Heart left ventricle (tissue), 16 donors: ENCODE data around the gene EXOC4. TPM values are rescaled to one million over a fixed set of nuclear protein-coding genes. Genes with fewer than 3 reads are reported as not detected.

Source experiments
- ATAC-seq, 4 donors: fragments of 200-7000 bp; cut with Tn5 transposase; one replicate each; pipeline ENCODE4 v1.9.1; 2020 to 2022; ENCODE audit warnings: moderate library complexity in 4 of 4, mild to moderate bottlenecking in 3 of 4, moderate number of reproducible peaks in 1 of 4
- DNase-seq, 5 donors: peaks; one replicate each; pipeline ENCODE4 v3.0.0-alpha.2; 2020
- H3K27ac ChIP-seq, 12 donors: fragments of 200-600 bp; sonication (generic) in 4 of 12; one replicate each; pipeline versions ENCODE4 v1.5.0 to v1.8.0; 2016 to 2022; ENCODE audit warnings: mild to moderate bottlenecking in 2 of 12
- H3K27me3 ChIP-seq, 9 donors: fragments of 200-600 bp; sonication (generic) in 2 of 9; one replicate each; pipeline versions ENCODE4 v1.5.1 to v1.8.0; 2016 to 2022; ENCODE audit warnings: mild to moderate bottlenecking in 3 of 9
- H3K36me3 ChIP-seq, 9 donors: fragments of 200-600 bp; sonication (generic) in 2 of 9; one replicate each; pipeline versions ENCODE4 v1.5.0 to v1.8.0; 2018 to 2022; ENCODE audit warnings: mild to moderate bottlenecking in 2 of 9
- H3K4me1 ChIP-seq, 12 donors: fragments of 200-600 bp; sonication (generic) in 4 of 12; one replicate each; pipeline versions ENCODE4 v1.5.0 to v1.8.0; 2016 to 2022; ENCODE audit warnings: mild to moderate bottlenecking in 3 of 12
- H3K4me3 ChIP-seq, 12 donors: fragments of 200-600 bp; sonication (generic) in 4 of 12; one replicate each; pipeline versions ENCODE4 v1.5.0 to v1.8.0; 2017 to 2022; ENCODE audit warnings: mild to moderate bottlenecking in 9 of 12, moderate library complexity in 4 of 12
- H3K9me3 ChIP-seq, 12 donors: fragments of 200-600 bp; sonication (generic) in 4 of 12; one replicate each; pipeline versions ENCODE4 v1.5.0 to v1.8.0; 2016 to 2022; ENCODE audit warnings: mild to moderate bottlenecking in 1 of 12
- POLR2A ChIP-seq, 2 donors: fragments of 450-650 bp; IDR thresholded peaks; one replicate each; pipeline ENCODE4 v1.6.1; 2017; ENCODE audit warnings: antibody characterized with exemption in 2 of 2, mild to moderate bottlenecking in 2 of 2, moderate library complexity in 2 of 2
- WGBS, 4 donors: extraction: QIAGEN DNeasy Blood & Tissue Kit in 2 of 4; methylation state at CpG; one replicate each; pipeline versions ENCODE4 v1.1.5 to v1.1.7; 2013 to 2018; 5-methylcytosine and 5-hydroxymethylcytosine counted together
- intact Hi-C, 10 donors: fragments of 100-400 bp; cut with DNase I; formaldehyde crosslinking; loops; one replicate each; pipeline versions ENCODE4 v1.11.1 to v1.14.2; 2022
- polyA plus RNA-seq, 2 donors: library from polyadenylated mRNA; stranded (reverse); fragments of 200-250 nt; gene quantifications; one replicate each; pipeline ENCODE4 v1.2.3, GENCODE V29; 2013
- total RNA-seq, 9 donors: library from RNA; depleted of rRNA in 2 of 9; stranded (reverse); fragments of >200 nt in 2 of 9; fragmentation: NEBNext Ultra II Directional in 3 of 9; extraction: Animal tissue kit (Norgen Biotek cat#: 25700) in 3 of 9; gene quantifications; one replicate each; pipeline versions ENCODE4 v1.1.0 to v1.2.4, GENCODE V29; 2016 to 2023
- TF ChIP-seq, protein P1 (sequence below), 12 donors: fragments of 200-600 bp; sonication (generic) in 4 of 12; IDR thresholded peaks; one replicate each; pipeline versions ENCODE4 v1.5.0 to v1.8.0; 2018 to 2022; ENCODE audit warnings: antibody characterized with exemption in 12 of 12, mild to moderate bottlenecking in 5 of 12
- donor health status: ischemic (EF 13 %, LVEDD 7.1; RV severe dilation, severe dysfunction).
- donor health status: healthy with polysubstance abuse.
- donor health status: DM: no; HTN: yes; CAD: no.
- donor health status: DM: no; HTN: no; CAD: no.
- donor health status: ischemic (EF 25% LVEDD 6.9; RV normal size, moderate dysfunction).
- donor health status: ischemic (EF 25% LVEDD 5.7; RV mildly dilated, moderate dysfunction).
- donor health status: healthy.
- donor health status: DM: yes; HTN: yes; CAD: no.
- donor health status: ischemic (EF 35%, LVEDD 5.7; RV mildly dilated, moderate dysfunction).
- donor health status: nonischemic (EF 11% LVEDD 7.7; RV severe dilation, severe dysfunction).
- donor health status: DM: yes; HTN: yes; CAD: no.
- donor health status: PGD.
- donor health status: ischemic (EF 29% LVEDD 5.4; RV normal size, mild dysfunction).
- donor health status: nonischemic (EF 23%, LVEDD 6.1; RV moderate dilation, normal function).

Gene EXOC4
- total and polyA plus RNA-seq, 11 donors: 8.8 to 61.2 (median 33.8) TPM

DNA sequence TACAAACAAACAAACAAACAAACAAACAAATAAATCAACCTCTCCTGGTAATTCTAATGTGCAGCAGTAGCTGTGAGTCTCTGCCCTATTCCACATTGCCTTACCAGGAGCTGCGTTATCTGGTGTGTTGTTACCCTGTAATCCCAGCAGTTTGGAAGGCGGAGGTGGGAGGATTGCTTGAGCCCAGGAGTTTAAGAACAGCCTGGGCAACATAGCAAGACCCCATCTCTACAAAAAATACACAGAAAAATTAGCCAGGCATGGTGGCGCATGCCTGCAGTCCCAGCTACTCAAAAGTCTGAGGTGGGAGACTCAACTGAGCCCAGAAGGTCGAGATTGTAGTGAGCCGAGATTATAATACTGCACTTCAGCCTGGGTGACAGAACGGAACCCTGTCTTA, 192.7 kb downstream of the EXOC4 start:
- intact Hi-C loops: loop anchor here in 1 of 10 donors (10.0 kb wide), 1 partner anchor 731 kb away; no protein-coding TSS in a partner anchor
- ATAC-seq: no peak
- H3K36me3 ChIP-seq: no peaks in the 10 kb centered on the region

DNA sequence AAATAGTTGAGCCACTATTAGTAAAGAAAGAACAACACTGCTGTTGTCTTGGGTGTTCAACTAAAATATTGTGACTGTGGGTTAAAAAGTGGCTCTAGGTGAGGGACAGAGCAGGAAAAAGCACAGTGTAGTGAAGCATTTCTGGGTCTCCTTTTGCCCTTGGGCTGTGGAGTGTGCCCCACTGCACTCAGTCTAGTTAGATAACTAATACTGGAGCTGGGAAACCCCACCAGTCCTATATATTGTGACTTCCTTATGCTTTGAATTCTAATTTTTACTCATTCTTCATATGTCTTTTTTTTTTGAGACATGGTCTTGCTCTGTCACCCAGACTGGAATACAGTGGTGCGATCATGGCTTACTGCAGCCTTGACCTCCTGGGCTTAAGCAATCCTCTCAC, 195.1 kb downstream of the EXOC4 start:
- intact Hi-C loops: loop anchor here in 1 of 10 donors (10.0 kb wide), 1 partner anchor 733 kb away; no protein-coding TSS in a partner anchor
- H3K4me3 ChIP-seq: no peak overlapping the region
- H3K27ac ChIP-seq: no peak overlapping the region
- ATAC-seq (no peak), DNase-seq (no peak)
- H3K27me3 ChIP-seq: no peaks in the 10 kb centered on the region
- 93 to 100% (median 98%) methylated on average over 1 of the region's 1 CpG for WGBS, 4 donors
- H3K9me3 ChIP-seq: no peaks in the 10 kb centered on the region
- TF ChIP-seq POLR2A (IDR thresholded peaks at IDR 0.05): no peak
- TF ChIP-seq, protein P1, sequence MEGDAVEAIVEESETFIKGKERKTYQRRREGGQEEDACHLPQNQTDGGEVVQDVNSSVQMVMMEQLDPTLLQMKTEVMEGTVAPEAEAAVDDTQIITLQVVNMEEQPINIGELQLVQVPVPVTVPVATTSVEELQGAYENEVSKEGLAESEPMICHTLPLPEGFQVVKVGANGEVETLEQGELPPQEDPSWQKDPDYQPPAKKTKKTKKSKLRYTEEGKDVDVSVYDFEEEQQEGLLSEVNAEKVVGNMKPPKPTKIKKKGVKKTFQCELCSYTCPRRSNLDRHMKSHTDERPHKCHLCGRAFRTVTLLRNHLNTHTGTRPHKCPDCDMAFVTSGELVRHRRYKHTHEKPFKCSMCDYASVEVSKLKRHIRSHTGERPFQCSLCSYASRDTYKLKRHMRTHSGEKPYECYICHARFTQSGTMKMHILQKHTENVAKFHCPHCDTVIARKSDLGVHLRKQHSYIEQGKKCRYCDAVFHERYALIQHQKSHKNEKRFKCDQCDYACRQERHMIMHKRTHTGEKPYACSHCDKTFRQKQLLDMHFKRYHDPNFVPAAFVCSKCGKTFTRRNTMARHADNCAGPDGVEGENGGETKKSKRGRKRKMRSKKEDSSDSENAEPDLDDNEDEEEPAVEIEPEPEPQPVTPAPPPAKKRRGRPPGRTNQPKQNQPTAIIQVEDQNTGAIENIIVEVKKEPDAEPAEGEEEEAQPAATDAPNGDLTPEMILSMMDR (IDR thresholded peaks at IDR 0.05): no peak
- no peaks in the 10 kb centered on the region for H3K4me1 ChIP-seq
- H3K36me3 ChIP-seq: no peaks in the 10 kb centered on the region

More for the DNA sequence above, 192.7 kb downstream of the EXOC4 start:
- Histone ChIP-seq H3K27me3 (no peaks in the 10 kb centered on the region), H3K4me1 (no peaks in the 10 kb centered on the region), H3K27ac (no peak overlapping the region), H3K4me3 (no peak overlapping the region), H3K9me3 (no peaks in the 10 kb centered on the region)
- no peak for DNase-seq
- TF ChIP-seq, protein P1 (IDR thresholded peaks at IDR 0.05): no peak
- no peak for TF ChIP-seq POLR2A (IDR thresholded peaks at IDR 0.05)
- 93 to 96% (median 94%) methylated on average over 6 of the region's 6 CpGs for WGBS, 4 donors

DNA sequence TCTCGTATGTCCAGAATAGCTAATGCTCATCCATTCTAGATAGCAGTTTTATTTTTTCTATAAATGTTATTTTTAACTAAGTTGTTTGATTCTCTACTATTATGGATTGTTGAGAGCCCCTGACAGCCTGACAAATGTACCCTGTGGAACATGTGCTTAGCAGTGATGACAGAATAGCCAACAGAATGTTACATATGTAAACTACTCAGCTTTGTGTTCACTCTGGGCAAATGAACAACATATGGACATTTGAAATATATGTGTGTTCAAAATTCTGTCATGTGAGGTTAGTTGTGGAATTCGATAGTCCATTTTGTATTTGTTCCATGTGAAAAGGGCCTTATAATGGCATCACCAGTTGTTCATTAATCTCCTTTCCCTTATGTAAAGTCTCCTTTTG, 199.7 kb downstream of the EXOC4 start:
- WGBS, 4 donors: 92 to 96% (median 94%) methylated on average over 2 of the region's 2 CpGs
- Histone ChIP-seq H3K4me3 (no peak overlapping the region), H3K27me3 (no peaks in the 10 kb centered on the region), H3K36me3 (no peaks in the 10 kb centered on the region), H3K27ac (no peak overlapping the region), H3K4me1 (no peaks in the 10 kb centered on the region), H3K9me3 (no peaks in the 10 kb centered on the region)
- DNase-seq (no peak), ATAC-seq (no peak)
- TF ChIP-seq, protein P1 (IDR thresholded peaks at IDR 0.05): no peak
- no peak for TF ChIP-seq POLR2A (IDR thresholded peaks at IDR 0.05)
- intact Hi-C loops: no loop called here

DNA sequence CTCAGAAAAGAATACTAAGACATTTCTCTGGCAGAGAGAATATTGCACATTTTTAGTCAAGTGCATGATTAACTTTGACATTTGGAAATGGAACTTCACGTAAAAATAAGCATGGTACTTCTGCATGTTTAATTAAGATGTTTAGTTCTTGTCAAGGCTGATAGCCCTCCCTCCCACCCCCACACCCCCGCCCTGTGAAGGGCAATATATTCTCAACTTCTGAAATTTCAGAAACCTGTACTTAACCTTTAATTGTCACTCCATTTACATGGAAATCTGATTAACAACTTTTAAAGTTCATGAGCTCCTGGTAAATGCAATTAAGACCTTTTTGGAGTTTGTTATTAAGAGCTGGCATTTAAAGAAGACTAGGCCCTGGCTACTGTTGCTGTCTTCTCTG, 205.8 kb downstream of the EXOC4 start:
- WGBS, 4 donors: 92 to 98% (median 97%) methylated on average over 2 of the region's 2 CpGs
- DNase-seq: no peak
- no peaks in the 10 kb centered on the region for H3K36me3 ChIP-seq
- H3K27me3 ChIP-seq: no peaks in the 10 kb centered on the region
- H3K9me3 ChIP-seq: no peaks in the 10 kb centered on the region
- intact Hi-C loops: no loop called here
- H3K4me1 ChIP-seq: no peaks in the 10 kb centered on the region
- no peak overlapping the region for H3K27ac ChIP-seq
- TF ChIP-seq, protein P1 (IDR thresholded peaks at IDR 0.05): no peak
- no peak for TF ChIP-seq POLR2A (IDR thresholded peaks at IDR 0.05)
- ATAC-seq: no peak
- no peak overlapping the region for H3K4me3 ChIP-seq
